HepG2 (cell line): ENCODE measurements around the gene UGT1A3. TPM values are rescaled to one million over a fixed set of nuclear protein-coding genes. Genes with fewer than 3 reads are reported as not detected.

Experiments
- ELF3 ChIP-seq: IDR thresholded peaks from 2 replicates; pipeline ENCODE4 v1.6.1; 2016; ENCODE audit warnings: missing genetic modification reagents, missing compliant biosample characterization
- FOXA1 ChIP-seq, 2 experiments: fragments of 450-650 bp in 1 of 2; sonication (generic) in 1 of 2; formaldehyde crosslinking in 1 of 2; IDR thresholded peaks; 2 replicates each; pipeline versions ENCODE4 v1.4.0 to v1.6.1; 2016 to 2020; ENCODE audit warnings: missing genetic modification reagents in 1 of 2
- FOXC1 ChIP-seq: sonication (generic); formaldehyde crosslinking; IDR thresholded peaks from 2 replicates; pipeline ENCODE4 v1.8.0; 2022; ENCODE audit warnings: mild to moderate bottlenecking, missing genetic modification reagents, borderline replicate concordance
- KAT8 ChIP-seq: IDR thresholded peaks from 2 replicates; pipeline ENCODE4 v1.6.1; 2016; ENCODE audit warnings: missing genetic modification reagents, missing compliant biosample characterization
- KDM6A ChIP-seq: IDR thresholded peaks from 2 replicates; pipeline ENCODE4 v1.6.1; 2016; ENCODE audit warnings: low read depth
- NCOA1 ChIP-seq: sonication (generic); formaldehyde crosslinking; IDR thresholded peaks from 2 replicates; pipeline ENCODE4 v1.9.0; 2021; ENCODE audit warnings: missing genetic modification reagents
- PHF21A ChIP-seq: sonication (generic); formaldehyde crosslinking; IDR thresholded peaks from 2 replicates; pipeline ENCODE4 v1.5.0; 2020; ENCODE audit warnings: mild to moderate bottlenecking, missing genetic modification reagents
- POLR2AphosphoS5 ChIP-seq: IDR thresholded peaks from 2 replicates; pipeline ENCODE4 v1.6.1; 2012; ENCODE audit warnings: low read depth, low read length
- TBX2 ChIP-seq: sonication (generic); formaldehyde crosslinking; IDR thresholded peaks from 2 replicates; pipeline ENCODE4 v1.5.0; 2020; ENCODE audit warnings: missing genetic modification reagents, mild to moderate bottlenecking, borderline replicate concordance
- ZNF12 ChIP-seq: sonication (generic); formaldehyde crosslinking; IDR thresholded peaks from 2 replicates; pipeline ENCODE4 v1.5.0; 2020; ENCODE audit warnings: missing genetic modification reagents
- ZNF292 ChIP-seq: sonication (generic); formaldehyde crosslinking; IDR thresholded peaks from 2 replicates; pipeline ENCODE4 v1.8.1; 2022; ENCODE audit warnings: mild to moderate bottlenecking, low read depth, missing genetic modification reagents, borderline replicate concordance
- ZNF441 ChIP-seq: sonication (generic); formaldehyde crosslinking; IDR thresholded peaks from 2 replicates; pipeline ENCODE4 v1.7.0; 2021; ENCODE audit warnings: missing genetic modification reagents, borderline replicate concordance
- ZNF446 ChIP-seq: sonication (generic); formaldehyde crosslinking; IDR thresholded peaks from 2 replicates; pipeline ENCODE4 v1.5.0; 2020; ENCODE audit warnings: mild to moderate bottlenecking, missing genetic modification reagents
- ZNF510 ChIP-seq: sonication (generic); formaldehyde crosslinking; IDR thresholded peaks from 2 replicates; pipeline ENCODE4 v1.4.0; 2020; ENCODE audit warnings: low read depth, mild to moderate bottlenecking, missing genetic modification reagents
- ZNF605 ChIP-seq: sonication (generic); formaldehyde crosslinking; IDR thresholded peaks from 2 replicates; pipeline ENCODE4 v1.8.0; 2022; ENCODE audit warnings: mild to moderate bottlenecking, missing genetic modification reagents
- ZNF614 ChIP-seq: IDR thresholded peaks from 2 replicates; pipeline ENCODE4 v1.6.1; 2018; ENCODE audit warnings: missing biosample characterization, missing genetic modification reagents, inconsistent platforms, borderline replicate concordance
- ZNF724P ChIP-seq: sonication (generic); formaldehyde crosslinking; IDR thresholded peaks from 2 replicates; pipeline ENCODE4 v1.8.0; 2022; ENCODE audit warnings: missing genetic modification reagents, borderline replicate concordance
- polyA plus RNA-seq, 8 experiments: library from polyadenylated mRNA; depleted of rRNA in 3 of 8; stranded (reverse) in 7 of 8; unstranded in 1 of 8; fragments of >200 nt; fragmentation: Illumina TruSeq in 4 of 8; extraction: Trizol in 4 of 8; gene quantifications; 2 replicates each; pipeline versions ENCODE4 v1.2.1 to v1.2.3, GENCODE V29; 2011 to 2016; ENCODE audit warnings: low read depth in 4 of 8, missing spikeins in 1 of 8, mixed read lengths in 1 of 8; ENCODE audit not compliant: insufficient read depth in 1 of 8
- total RNA-seq, 5 experiments: library from RNA; depleted of rRNA; stranded (reverse); fragments of >200 nt; fragmentation: Illumina TruSeq; extraction: Trizol; gene quantifications; 2 replicates each; pipeline ENCODE4 v1.2.3, GENCODE V29; 2016; ENCODE audit warnings: low read depth in 1 of 5
- TF ChIP-seq, protein P1 (sequence below): sonication (generic); formaldehyde crosslinking; IDR thresholded peaks from 2 replicates; pipeline ENCODE4 v1.4.0; 2020; ENCODE audit warnings: missing genetic modification reagents
- TF ChIP-seq, protein P2 (sequence below): sonication (generic); formaldehyde crosslinking; IDR thresholded peaks from 2 replicates; pipeline ENCODE4 v1.4.0; 2020; ENCODE audit warnings: missing genetic modification reagents
- TF ChIP-seq, protein P3 (sequence below): sonication (generic); formaldehyde crosslinking; conservative IDR thresholded peaks from 2 replicates; pipeline ENCODE4 v1.4.0; 2020; ENCODE audit warnings: mild to moderate bottlenecking, missing genetic modification reagents, moderate library complexity

Gene UGT1A3
- total and polyA plus RNA-seq, 2 of the 13 experiments (the other 11 are each of a cell fraction or from before 2014, with no cell fraction given), result not detected

DNA sequence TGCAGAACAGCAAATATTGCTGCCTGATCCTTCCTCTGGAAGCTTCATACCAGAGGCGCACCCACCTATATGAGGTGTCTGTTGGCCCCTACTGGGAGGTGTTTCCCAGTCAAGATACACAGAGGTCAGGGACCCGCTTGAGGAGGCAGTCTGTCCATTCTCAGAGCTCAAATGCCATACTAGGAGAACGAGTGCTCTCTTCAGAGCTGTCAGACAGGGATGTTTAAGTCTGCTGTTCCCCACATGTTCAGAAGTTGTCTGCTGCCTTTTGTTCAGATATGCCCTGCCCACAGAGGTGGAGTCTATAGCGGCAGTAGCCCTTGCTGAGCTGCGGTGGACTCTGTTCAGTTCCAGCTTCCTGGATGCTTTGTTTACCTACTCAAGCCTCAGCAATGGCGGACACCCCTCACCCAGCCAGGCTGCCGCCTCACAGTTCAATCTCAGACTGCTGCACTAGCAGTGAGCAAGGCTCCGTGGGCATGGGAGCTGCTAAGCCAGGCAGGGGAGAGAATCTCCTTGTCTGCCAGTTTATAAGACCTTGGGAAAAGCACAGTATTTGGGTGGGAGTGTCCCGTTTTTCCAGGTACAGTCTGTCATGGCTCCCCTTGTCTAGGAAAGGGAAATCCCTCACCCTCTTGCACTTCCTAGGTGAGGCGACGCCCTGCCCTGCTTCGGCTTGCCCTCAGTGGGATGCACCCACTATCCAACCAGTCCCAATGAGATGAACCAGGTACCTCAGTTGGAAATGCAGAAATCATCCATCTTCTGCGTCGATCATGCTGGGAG, 8.2 kb downstream of the UGT1A3 start (continued):
- TF ChIP-seq, protein P1, sequence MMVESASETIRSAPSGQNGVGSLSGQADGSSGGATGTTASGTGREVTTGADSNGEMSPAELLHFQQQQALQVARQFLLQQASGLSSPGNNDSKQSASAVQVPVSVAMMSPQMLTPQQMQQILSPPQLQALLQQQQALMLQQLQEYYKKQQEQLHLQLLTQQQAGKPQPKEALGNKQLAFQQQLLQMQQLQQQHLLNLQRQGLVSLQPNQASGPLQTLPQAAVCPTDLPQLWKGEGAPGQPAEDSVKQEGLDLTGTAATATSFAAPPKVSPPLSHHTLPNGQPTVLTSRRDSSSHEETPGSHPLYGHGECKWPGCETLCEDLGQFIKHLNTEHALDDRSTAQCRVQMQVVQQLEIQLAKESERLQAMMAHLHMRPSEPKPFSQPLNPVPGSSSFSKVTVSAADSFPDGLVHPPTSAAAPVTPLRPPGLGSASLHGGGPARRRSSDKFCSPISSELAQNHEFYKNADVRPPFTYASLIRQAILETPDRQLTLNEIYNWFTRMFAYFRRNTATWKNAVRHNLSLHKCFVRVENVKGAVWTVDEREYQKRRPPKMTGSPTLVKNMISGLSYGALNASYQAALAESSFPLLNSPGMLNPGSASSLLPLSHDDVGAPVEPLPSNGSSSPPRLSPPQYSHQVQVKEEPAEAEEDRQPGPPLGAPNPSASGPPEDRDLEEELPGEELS (CRISPR knock-in tag), result peak; percentile 62
- TF ChIP-seq POLR2AphosphoS5, result peak; percentile 48; the same call in 1 of the 2 replicates
- peak; percentile 81; the same call in 1 of the 2 replicates for TF ChIP-seq ZNF724P (CRISPR knock-in tag)
- peak; percentile 86 for TF ChIP-seq KAT8 (CRISPR knock-in tag)
- peak; percentile 45; the same call in 1 of the 2 replicates for TF ChIP-seq FOXA1 (IDR thresholded peaks at IDR 0.05)
- TF ChIP-seq FOXA1 (CRISPR knock-in tag; IDR thresholded peaks at IDR 0.05), result peak; percentile 95
- TF ChIP-seq ZNF510, result 0 out of 2 replicates have a peak, but pooled peaks have one; percentile 8
- 0 out of 2 replicates have a peak, but pooled peaks have one; percentile 30 for TF ChIP-seq KDM6A (CRISPR knock-in tag)
- TF ChIP-seq, protein P2, sequence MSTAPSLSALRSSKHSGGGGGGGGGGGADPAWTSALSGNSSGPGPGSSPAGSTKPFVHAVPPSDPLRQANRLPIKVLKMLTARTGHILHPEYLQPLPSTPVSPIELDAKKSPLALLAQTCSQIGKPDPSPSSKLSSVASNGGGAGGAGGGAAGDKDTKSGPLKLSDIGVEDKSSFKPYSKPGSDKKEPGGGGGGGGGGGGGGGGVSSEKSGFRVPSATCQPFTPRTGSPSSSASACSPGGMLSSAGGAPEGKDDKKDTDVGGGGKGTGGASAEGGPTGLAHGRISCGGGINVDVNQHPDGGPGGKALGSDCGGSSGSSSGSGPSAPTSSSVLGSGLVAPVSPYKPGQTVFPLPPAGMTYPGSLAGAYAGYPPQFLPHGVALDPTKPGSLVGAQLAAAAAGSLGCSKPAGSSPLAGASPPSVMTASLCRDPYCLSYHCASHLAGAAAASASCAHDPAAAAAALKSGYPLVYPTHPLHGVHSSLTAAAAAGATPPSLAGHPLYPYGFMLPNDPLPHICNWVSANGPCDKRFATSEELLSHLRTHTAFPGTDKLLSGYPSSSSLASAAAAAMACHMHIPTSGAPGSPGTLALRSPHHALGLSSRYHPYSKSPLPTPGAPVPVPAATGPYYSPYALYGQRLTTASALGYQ (CRISPR knock-in tag), result peak; percentile 30; the same call in 1 of the 2 replicates
- peak; percentile 39; the same call in 1 of the 2 replicates for TF ChIP-seq ZNF614 (CRISPR knock-in tag)
- peak; percentile 94; the same call in 1 of the 2 replicates for TF ChIP-seq ZNF292 (CRISPR knock-in tag)
- peak; percentile 87 for TF ChIP-seq ZNF605 (CRISPR knock-in tag)
- peak; percentile 87 for TF ChIP-seq ZNF441
- peak; percentile 14; the same call in 1 of the 2 replicates for TF ChIP-seq PHF21A (CRISPR knock-in tag)
- TF ChIP-seq ELF3, result peak; percentile 94
- TF ChIP-seq ZNF446, result 0 out of 2 replicates have a peak, but pooled peaks have one; percentile 28
- 0 out of 2 replicates have a peak, but pooled peaks have one; percentile 20 for TF ChIP-seq ZNF12 (CRISPR knock-in tag)
- TF ChIP-seq NCOA1 (CRISPR knock-in tag), result 0 out of 2 replicates have a peak, but pooled peaks have one; percentile 31
- TF ChIP-seq TBX2, result peak; percentile 60; the same call in 1 of the 2 replicates
- TF ChIP-seq FOXC1 (CRISPR knock-in tag), result peak; percentile 82; the same call in 1 of the 2 replicates
- TF ChIP-seq, protein P3, sequence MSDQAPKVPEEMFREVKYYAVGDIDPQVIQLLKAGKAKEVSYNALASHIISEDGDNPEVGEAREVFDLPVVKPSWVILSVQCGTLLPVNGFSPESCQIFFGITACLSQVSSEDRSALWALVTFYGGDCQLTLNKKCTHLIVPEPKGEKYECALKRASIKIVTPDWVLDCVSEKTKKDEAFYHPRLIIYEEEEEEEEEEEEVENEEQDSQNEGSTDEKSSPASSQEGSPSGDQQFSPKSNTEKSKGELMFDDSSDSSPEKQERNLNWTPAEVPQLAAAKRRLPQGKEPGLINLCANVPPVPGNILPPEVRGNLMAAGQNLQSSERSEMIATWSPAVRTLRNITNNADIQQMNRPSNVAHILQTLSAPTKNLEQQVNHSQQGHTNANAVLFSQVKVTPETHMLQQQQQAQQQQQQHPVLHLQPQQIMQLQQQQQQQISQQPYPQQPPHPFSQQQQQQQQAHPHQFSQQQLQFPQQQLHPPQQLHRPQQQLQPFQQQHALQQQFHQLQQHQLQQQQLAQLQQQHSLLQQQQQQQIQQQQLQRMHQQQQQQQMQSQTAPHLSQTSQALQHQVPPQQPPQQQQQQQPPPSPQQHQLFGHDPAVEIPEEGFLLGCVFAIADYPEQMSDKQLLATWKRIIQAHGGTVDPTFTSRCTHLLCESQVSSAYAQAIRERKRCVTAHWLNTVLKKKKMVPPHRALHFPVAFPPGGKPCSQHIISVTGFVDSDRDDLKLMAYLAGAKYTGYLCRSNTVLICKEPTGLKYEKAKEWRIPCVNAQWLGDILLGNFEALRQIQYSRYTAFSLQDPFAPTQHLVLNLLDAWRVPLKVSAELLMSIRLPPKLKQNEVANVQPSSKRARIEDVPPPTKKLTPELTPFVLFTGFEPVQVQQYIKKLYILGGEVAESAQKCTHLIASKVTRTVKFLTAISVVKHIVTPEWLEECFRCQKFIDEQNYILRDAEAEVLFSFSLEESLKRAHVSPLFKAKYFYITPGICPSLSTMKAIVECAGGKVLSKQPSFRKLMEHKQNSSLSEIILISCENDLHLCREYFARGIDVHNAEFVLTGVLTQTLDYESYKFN (CRISPR knock-in tag), result peak; percentile 84
